ELF-1 (cell line): ENCODE measurements around the gene DUS2.

Experiments used
- DNase-seq: peaks from one replicate; pipeline ENCODE4 v3.0.0-alpha.2; 2016; ENCODE audit warnings: low read depth, low spot score

Gene DUS2

DNA sequence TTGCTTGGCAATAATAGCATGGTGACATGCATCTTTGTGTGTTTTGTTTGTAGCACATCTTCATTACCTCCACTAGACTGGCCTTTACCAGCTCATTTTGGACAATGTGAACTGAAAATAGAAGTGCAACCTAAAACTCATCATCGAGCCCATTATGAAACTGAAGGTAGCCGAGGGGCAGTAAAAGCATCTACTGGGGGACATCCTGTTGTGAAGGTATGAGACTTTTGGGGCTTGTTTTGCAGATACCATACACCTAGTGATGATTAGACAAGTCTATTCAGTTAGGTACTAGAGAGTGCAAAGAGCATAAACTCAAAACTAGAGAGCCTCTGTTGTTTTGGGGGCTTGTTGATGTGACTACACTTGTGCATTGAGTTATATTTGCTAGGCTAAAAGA is 103.3 kb downstream of the DUS2 start:
- no peak for DNase-seq

DNA sequence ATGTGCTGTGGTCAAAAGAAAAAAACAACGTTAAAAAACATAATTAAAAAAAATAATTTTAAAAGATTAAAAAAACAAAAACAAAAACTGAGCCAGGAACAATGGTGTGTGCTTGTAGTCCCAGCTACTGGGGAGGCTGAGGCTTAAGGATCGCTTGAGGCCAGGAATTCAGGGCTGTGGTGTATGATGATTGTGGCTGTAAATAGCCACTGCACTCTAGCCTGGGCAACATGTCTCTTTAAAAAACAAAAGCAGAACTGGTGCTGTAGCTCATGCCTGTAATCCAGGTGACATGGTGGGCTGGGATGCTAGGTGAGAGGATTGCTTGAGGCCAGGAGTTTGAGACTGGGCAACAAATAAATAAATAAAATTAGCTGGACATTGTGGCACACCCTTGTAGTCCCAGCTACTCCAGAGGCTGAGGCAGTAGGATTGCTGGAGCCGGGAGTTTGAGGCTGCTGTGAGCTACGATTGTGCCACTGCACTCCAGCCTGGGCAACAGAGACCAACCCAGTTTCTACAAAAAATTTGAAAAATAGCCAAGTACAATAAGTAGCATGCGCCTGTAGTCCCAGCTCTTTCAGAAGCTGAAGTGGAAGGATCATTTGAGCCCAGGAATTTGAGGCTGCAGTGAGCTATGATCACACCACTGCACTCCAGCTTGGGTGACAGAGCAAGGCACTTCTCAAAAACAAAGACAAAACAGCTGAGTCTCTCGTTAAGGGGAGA is 105.7 kb downstream of the DUS2 start:
- peak; percentile 43 for DNase-seq
